HG02884 (cell line): ENCODE measurements around the gene SERPINH1.

Experiments
- ATAC-seq: cut with Tn5 transposase; IDR thresholded peaks from one replicate; pipeline ENCODE4 v1.9.1; 2021; ENCODE audit warnings: mild to moderate bottlenecking, moderate library complexity; ENCODE audit not compliant: unreplicated experiment

Gene SERPINH1

DNA sequence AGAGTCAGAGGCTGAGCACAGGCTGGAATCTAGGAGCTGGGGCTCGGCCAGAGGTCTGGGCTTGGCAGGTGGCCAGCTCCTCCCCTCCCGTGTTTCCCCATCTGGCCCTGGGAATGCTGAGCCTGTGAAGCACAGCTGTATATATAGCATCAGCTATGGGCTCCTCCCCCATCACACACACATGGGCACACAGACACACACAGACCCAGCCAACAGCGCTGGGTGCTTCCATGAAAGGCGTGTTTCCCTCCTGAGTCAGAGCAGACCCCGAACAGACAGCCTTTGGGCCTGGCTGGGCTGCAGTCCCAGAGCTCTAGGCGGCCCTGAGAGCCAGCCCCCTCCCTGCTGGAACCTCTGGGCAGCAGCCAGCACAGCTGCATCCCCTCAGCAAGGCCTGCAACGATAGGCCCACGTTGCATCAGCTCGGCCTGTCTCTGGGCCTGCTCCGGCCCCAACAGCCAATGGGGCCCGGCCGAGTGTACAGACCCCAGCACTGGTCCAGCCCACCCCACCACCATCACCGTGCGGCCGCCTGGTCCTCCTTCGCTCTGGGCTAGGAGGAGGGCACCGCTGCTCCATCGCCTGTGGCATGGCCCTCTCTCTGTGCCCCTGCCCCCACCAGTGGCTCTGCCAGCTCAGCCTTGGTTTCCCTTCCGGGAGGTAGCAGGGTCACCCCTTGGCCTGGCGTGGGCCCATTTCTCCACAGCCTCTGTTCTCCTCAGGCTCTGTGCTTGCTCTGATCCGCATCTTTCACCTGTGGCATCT lies 7.6 kb upstream of the SERPINH1 start:
- ATAC-seq: no peak

DNA sequence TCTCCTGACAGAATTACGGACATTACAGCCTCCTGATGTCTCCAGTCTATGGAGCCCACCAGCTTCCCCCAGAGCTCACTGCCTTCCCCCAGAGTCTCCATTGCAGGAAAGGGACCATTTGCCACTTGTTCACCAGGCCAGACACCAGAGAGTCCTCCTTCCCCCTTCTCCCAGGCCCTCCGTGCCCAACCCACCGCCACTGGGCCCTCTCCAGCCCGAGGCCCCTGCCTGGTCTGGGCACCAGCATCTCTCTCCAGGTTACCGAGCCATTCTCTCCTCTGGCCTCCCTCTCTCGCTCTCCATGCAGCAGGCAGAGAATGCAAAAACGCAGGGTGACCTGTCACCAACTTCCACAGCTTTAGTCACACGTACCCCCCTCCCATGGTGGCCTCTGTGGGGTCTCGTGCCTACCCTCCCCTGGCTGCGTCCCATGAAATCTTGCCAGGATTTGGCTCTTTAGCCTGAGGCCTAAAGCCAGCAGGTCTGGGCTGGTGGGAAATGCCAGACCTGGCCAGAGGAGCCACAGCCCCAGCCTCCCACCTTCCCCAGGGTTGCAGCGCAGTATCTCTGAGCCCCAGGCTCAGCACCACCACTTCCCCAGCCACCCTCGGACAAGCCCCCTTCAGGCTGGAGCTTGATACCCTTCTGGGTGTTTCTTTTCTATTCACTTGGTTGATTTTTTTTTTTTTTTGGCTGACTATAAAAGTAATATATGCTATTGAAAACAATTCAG lies 6.8 kb upstream of the SERPINH1 start:
- no peak for ATAC-seq

GRCh38 chr11:75556275-75556674 lies 5.8 kb upstream of the SERPINH1 start:
- ATAC-seq: no peak

- ATAC-seq: no peak
Observed at GRCh38 chr11:75557666-75558494, 4.2 kb upstream of the SERPINH1 start.

GRCh38 chr11:75558939-75559843 lies 2.9 kb upstream of the SERPINH1 start:
- ATAC-seq: no peak

DNA sequence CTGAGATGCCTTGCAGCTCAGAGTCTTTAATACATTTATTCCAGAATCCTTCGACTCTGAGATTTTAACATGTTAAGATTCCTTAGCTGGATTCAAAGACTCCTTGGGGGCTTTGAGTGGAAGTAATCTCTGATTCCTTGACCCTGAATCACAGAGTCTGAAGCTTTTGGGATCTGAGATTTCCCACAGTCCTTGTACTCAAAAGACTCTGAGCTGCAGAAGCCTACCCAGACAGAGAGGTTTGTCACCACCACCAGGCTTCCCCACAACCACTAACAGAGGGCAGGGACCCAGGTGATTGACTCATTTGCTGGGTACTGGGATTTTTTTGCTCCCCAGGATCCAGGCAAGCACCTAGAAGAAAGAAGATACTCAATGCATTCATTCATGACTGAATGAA lies 1.4 kb upstream of the SERPINH1 start:
- no peak for ATAC-seq

- peak; percentile 8 for ATAC-seq
Observed at GRCh38 chr11:75561426-75562047, 516 bp upstream of the SERPINH1 start.

- ATAC-seq: no peak
Observed at GRCh38 chr11:75562836-75563484, 907 bp downstream of the SERPINH1 start.

DNA sequence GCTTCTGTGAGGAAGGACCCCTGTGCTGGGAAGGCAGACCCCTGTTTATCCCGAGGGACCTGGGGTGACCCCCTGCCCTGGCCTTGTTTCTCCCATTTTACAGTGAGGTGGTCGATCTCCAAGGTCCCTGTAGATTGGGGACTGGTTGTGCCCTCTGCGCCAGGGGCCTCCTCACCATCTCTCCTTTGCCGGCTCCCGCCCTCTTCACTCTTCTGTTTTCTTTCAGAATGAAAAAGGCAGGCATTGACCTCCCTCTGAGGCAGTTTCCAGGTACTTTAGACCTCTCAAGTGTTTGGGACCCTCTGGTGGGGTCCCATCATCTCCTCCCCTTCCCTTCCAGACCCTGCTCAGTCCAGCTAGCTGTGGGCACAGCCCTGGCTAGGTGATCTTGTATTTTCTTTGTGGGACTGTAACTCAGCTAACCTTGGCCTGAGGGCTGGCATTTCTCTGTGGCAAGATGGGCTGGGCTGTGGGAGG lies 1.5 kb downstream of the SERPINH1 start:
- no peak for ATAC-seq

- no peak for ATAC-seq
Observed at GRCh38 chr11:75563978-75564552, 2.0 kb downstream of the SERPINH1 start.

- ATAC-seq: no peak
Observed at GRCh38 chr11:75565221-75565814, 3.3 kb downstream of the SERPINH1 start.

- no peak for ATAC-seq
Observed at GRCh38 chr11:75565916-75566762, 4.1 kb downstream of the SERPINH1 start.

- ATAC-seq: no peak
Observed at GRCh38 chr11:75566763-75567279, 4.8 kb downstream of the SERPINH1 start.

- no peak for ATAC-seq
Observed at GRCh38 chr11:75567971-75568370, 5.9 kb downstream of the SERPINH1 start.

- ATAC-seq: no peak
Observed at GRCh38 chr11:75568616-75569219, 6.7 kb downstream of the SERPINH1 start.

GRCh38 chr11:75570559-75571139 lies 8.6 kb downstream of the SERPINH1 start:
- ATAC-seq: no peak

- no peak for ATAC-seq
Observed at GRCh38 chr11:75571625-75572024, 9.6 kb downstream of the SERPINH1 start.
